ENCODE results near the gene CNIH3.

Gene CNIH3

GRCh38 chr1:224616756-224617409 lies 766 bp downstream of the CNIH3 start:
- no peak for DNase-seq

GRCh38 chr1:224617410-224618355 lies 1.6 kb downstream of the CNIH3 start:
- DNase-seq = no peak

- no peak for DNase-seq
Measured at GRCh38 chr1:224619209-224619608, 3.1 kb downstream of the CNIH3 start.

GRCh38 chr1:224620105-224620504 lies 4.0 kb downstream of the CNIH3 start:
- DNase-seq = no peak

- peak; percentile 52 for DNase-seq
Measured at GRCh38 chr1:224621813-224622682, 5.9 kb downstream of the CNIH3 start.

GRCh38 chr1:224622831-224623230 lies 6.7 kb downstream of the CNIH3 start:
- DNase-seq = no peak

GRCh38 chr1:224623310-224623714 lies 7.2 kb downstream of the CNIH3 start:
- no peak for DNase-seq

- DNase-seq = peak; percentile 94
Measured at GRCh38 chr1:224623743-224624333, 7.7 kb downstream of the CNIH3 start.

- no peak for DNase-seq
Measured at GRCh38 chr1:224624432-224624831, 8.3 kb downstream of the CNIH3 start.

GRCh38 chr1:224626042-224626441 lies 9.9 kb downstream of the CNIH3 start:
- DNase-seq = no peak

- no peak for DNase-seq
Measured at GRCh38 chr1:224629965-224630364, 13.8 kb downstream of the CNIH3 start.

- no peak for DNase-seq
Measured at GRCh38 chr1:224631462-224632115, 15.5 kb downstream of the CNIH3 start.

GRCh38 chr1:224632381-224632871 lies 16.3 kb downstream of the CNIH3 start:
- DNase-seq = no peak

- DNase-seq = no peak
Measured at GRCh38 chr1:224632921-224633321, 16.8 kb downstream of the CNIH3 start.

GRCh38 chr1:224635356-224635755 lies 19.2 kb downstream of the CNIH3 start:
- no peak for DNase-seq

- no peak for DNase-seq
Measured at GRCh38 chr1:224637515-224637914, 21.4 kb downstream of the CNIH3 start.

- DNase-seq = no peak
Measured at GRCh38 chr1:224637936-224638335, 21.8 kb downstream of the CNIH3 start.

GRCh38 chr1:224639426-224639975 lies 23.4 kb downstream of the CNIH3 start:
- no peak for DNase-seq

- DNase-seq = no peak
Measured at GRCh38 chr1:224640018-224640417, 23.9 kb downstream of the CNIH3 start.

- DNase-seq = no peak
Measured at GRCh38 chr1:224640587-224640986, 24.5 kb downstream of the CNIH3 start.

- no peak for DNase-seq
Measured at GRCh38 chr1:224641030-224641429, 24.9 kb downstream of the CNIH3 start.

GRCh38 chr1:224643653-224644052 lies 27.5 kb downstream of the CNIH3 start:
- DNase-seq = no peak
